Measurements from ENCODE around the gene KLHL12.
"Not testable (repeated sequence)": the region's sequence is repeated elsewhere in the genome, so short reads cannot be mapped to it uniquely, and the experiment has no call there.

Gene KLHL12

DNA sequence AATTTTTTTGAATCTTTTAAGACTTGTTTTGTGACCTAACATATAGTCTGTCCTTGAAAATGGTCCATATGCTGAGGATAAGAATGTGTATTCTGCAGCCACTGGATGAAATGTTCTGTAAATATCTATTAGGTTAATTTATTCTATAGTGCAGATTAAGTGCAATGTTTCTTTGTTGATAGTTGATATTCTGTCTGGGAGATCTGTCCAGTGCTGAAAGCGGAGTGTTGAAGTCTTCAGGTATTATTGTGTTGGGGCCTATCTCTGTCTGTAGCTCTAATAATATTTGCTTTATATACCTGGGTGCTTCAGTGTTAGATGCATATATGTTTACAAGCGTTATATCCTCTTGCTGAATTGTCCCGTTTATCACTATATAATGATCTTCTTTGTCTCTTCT, 7.7 kb upstream of the KLHL12 start:
- H3K36me3 Mint-ChIP-seq: no peaks in the 10 kb centered on the region
- no peak overlapping the region for H3K27ac Mint-ChIP-seq
- peaks cover 4% of the 10 kb centered on the region for H3K9me3 Mint-ChIP-seq
- peaks cover 13% of the 10 kb centered on the region for H3K4me1 Mint-ChIP-seq
- no peak overlapping the region for H3K4me3 Mint-ChIP-seq
- no peaks in the 10 kb centered on the region for H3K27me3 Mint-ChIP-seq
- ATAC-seq: no peak

DNA sequence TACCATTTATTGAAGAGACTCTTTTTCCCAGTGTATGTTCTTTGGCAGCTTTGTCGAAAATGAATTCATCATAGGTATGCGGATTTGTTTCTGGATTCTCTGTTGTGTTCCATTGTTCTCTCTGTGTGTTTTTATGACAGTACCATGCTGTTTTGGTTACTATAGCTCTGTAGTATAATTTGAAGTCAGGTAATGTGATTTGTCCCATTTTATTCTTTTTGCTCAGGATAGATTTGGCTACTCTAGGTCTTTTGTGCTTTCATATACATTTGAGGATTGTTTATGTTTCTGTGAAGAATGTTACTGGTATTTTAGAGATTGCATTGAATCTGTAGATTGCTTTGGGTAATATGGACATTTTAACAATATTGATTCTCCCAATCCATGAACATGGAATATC, 5.4 kb upstream of the KLHL12 start:
- H3K9me3 Mint-ChIP-seq: peaks cover 4% of the 10 kb centered on the region
- no peaks in the 10 kb centered on the region for H3K27me3 Mint-ChIP-seq
- H3K4me3 Mint-ChIP-seq: no peak overlapping the region
- no peak overlapping the region for H3K27ac Mint-ChIP-seq
- no peak for ATAC-seq
- no peaks in the 10 kb centered on the region for H3K36me3 Mint-ChIP-seq
- H3K4me1 Mint-ChIP-seq: peaks cover 13% of the 10 kb centered on the region

DNA sequence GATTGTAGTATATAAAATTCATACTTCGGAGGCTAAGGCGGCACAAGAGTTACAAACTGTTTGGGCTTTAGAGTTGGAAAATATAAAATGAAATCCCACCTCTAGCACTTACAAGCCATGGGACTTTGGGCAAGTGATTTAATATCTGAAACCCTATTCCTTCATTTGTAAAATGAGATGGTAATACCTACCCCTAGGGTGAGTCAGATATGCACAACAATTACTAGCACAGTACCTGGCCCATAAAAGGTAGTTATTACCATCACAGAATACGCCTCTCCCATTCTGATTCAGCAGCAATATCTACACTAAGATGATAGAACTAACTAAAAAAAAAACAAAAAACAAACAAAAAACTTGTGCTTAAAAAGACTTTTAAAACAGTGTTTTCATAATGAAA, 3.5 kb downstream of the KLHL12 start:
- ATAC-seq: no peak
- Mint-ChIP-seq H3K27me3 (no peaks in the 10 kb centered on the region), H3K9me3 (no peaks in the 10 kb centered on the region), H3K4me3 (no peak overlapping the region), H3K36me3 (peaks cover 16% of the 10 kb centered on the region), H3K4me1 (peaks cover 40% of the 10 kb centered on the region), H3K27ac (no peak overlapping the region)

DNA sequence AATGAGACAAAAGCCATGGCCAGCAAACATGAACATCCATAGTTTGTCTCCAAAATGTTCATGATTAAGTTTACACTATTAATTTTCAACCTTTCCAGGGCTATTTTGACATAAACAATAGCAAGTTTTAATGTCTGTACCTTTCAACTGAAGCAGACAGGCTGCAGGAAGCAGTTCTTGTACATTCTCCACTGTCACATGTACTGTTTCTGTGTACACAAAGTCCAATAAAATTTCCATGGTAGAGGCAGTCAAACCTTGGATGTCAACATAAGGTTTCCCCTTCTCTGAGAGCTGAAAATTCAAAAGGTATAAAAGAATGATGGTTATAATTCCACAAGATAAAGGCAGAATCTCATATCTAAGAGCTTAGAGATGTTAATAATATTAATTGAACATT, 7.4 kb downstream of the KLHL12 start:
- H3K27me3 Mint-ChIP-seq: no peaks in the 10 kb centered on the region
- H3K36me3 Mint-ChIP-seq: peaks cover 32% of the 10 kb centered on the region
- H3K4me3 Mint-ChIP-seq: no peak overlapping the region
- no peak overlapping the region for H3K27ac Mint-ChIP-seq
- H3K9me3 Mint-ChIP-seq: no peaks in the 10 kb centered on the region
- peaks cover 25% of the 10 kb centered on the region for H3K4me1 Mint-ChIP-seq
- ATAC-seq: no peak

DNA sequence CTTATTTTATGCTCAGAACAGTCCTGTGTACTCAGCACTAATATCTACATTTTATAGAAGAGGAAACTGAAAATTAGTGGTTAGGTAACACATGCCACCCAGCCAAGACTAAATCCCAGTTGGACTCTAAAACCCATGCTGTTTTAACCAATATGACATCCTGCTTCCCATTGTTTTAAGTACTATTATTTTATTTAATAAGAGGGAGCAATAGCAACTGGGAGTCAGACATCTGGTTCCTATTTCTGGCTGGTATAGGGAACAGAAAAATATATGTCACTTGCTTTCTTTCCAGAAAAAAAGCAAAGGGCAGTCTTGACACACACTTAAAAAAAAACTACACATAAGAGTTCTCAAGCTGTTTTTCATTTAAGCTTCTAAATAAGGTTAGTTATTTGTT, 11.9 kb downstream of the KLHL12 start:
- Mint-ChIP-seq H3K27me3 (no peaks in the 10 kb centered on the region), H3K9me3 (no peaks in the 10 kb centered on the region), H3K36me3 (peaks cover 55% of the 10 kb centered on the region), H3K4me3 (no peak overlapping the region), H3K27ac (no peak overlapping the region), H3K4me1 (no peaks in the 10 kb centered on the region)
- ATAC-seq: no peak

DNA sequence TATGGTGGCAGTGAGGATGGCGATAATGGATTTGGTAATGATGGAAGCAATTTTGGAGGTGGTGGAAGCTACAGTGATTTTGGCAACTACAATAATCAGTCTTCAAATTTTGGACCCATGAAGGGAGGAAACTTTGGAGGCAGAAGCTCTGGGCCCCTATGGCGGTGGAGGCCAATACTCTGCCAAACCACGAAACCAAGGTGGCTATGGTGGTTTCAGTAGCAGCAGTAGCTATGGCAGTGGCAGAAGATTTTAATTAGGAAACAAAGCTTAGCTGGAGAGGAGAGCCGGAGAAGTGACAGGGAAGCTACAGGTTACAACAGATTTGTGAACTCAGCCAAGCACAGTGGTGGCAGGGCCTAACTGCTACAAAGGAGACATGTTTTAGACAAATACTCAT, 14.6 kb downstream of the KLHL12 start:
- H3K9me3 Mint-ChIP-seq, H3K4me3 Mint-ChIP-seq, H3K27me3 Mint-ChIP-seq, ATAC-seq, H3K27ac Mint-ChIP-seq, H3K4me1 Mint-ChIP-seq: not testable (repeated sequence)
- H3K36me3 Mint-ChIP-seq: peaks cover 56% of the 10 kb centered on the region

DNA sequence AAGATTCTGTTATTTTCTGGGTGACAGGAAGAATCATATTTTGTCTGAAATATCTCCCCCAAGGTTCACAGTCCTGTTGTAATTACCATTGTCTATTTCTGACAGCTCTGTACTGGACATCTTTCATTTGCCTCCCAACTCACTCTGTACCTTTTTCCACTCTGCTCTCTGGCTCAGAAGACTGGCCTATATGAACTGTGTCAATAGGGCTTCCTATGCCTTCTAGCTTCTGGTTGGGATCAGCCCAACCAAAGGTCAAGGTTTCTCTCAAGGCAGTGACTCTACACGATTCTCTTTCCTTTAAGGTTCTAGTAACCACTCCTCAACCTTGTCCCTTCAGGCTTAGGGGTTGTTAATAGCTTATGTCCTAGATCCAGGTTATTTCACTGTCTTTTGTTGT, 17.5 kb downstream of the KLHL12 start:
- no peak overlapping the region for H3K4me3 Mint-ChIP-seq
- H3K27ac Mint-ChIP-seq: no peak overlapping the region
- no peaks in the 10 kb centered on the region for H3K9me3 Mint-ChIP-seq
- no peaks in the 10 kb centered on the region for H3K27me3 Mint-ChIP-seq
- no peaks in the 10 kb centered on the region for H3K4me1 Mint-ChIP-seq
- H3K36me3 Mint-ChIP-seq: peaks cover 48% of the 10 kb centered on the region
- no peak for ATAC-seq

DNA sequence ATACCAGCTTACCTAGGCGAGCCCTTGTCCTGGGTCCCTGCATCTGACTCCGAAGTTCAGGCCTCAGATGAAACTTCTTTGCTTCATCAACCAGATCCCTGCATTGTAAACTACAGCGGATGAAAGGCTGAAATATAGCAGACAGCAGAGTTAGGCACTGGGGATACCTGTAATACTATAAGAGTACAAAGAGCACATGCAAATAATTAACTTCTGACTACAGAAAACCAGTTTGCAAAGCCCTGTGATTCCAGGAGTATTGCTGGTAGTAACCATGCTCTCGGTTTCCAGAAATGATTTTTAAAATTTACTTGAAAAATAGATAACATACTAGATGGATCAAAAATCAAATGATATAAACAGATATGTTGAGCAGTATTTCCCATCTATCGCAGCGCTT, 18.0 kb downstream of the KLHL12 start:
- H3K4me1 Mint-ChIP-seq: no peaks in the 10 kb centered on the region
- H3K27ac Mint-ChIP-seq: no peak overlapping the region
- H3K4me3 Mint-ChIP-seq: no peak overlapping the region
- H3K36me3 Mint-ChIP-seq: peaks cover 45% of the 10 kb centered on the region
- no peak for ATAC-seq
- no peaks in the 10 kb centered on the region for H3K9me3 Mint-ChIP-seq
- no peaks in the 10 kb centered on the region for H3K27me3 Mint-ChIP-seq

DNA sequence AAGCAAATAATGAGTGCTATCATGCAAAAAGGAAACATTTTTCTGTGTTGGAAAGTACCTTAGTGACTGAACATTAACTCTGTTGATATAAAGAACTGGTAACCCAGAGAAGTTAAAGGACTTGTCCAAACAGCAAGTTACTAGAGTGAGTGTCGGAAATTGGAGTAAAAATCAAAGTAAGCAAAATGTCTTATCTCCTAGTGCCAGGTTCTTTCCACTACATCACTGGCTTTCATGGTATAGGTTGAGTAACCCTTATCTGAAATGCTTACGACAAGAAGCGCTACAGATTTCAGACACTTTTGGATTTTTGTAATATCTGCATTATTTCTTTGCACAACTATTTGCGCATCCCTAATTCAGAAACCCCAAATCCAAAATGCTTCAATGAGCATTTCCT, 21.7 kb downstream of the KLHL12 start:
- H3K27me3 Mint-ChIP-seq: no peaks in the 10 kb centered on the region
- no peak overlapping the region for H3K27ac Mint-ChIP-seq
- no peaks in the 10 kb centered on the region for H3K9me3 Mint-ChIP-seq
- H3K4me1 Mint-ChIP-seq: no peaks in the 10 kb centered on the region
- peaks cover 38% of the 10 kb centered on the region for H3K36me3 Mint-ChIP-seq
- ATAC-seq: no peak
- no peak overlapping the region for H3K4me3 Mint-ChIP-seq

DNA sequence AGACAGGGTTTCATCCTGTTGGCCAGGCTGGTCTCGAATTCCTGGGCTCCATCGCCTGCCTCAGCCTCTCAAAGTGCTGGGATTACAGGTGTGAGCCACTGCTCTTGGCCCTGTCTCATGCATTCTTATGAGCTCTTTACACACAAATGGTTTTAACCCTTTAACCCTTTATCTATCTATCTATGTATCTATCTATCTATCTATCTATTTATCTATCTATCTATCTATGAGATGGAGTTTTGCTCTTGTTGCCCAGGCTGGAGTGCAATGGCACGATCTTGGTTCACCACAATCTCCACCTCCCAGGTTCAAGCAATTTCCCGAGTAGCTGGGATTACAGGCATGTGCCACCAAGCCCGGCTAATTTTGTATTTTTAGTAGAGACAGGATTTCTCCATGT, 23.2 kb downstream of the KLHL12 start:
- H3K9me3 Mint-ChIP-seq, H3K4me1 Mint-ChIP-seq, H3K4me3 Mint-ChIP-seq, H3K27me3 Mint-ChIP-seq, H3K27ac Mint-ChIP-seq, ATAC-seq: not testable (repeated sequence)
- H3K36me3 Mint-ChIP-seq: peaks cover 32% of the 10 kb centered on the region

DNA sequence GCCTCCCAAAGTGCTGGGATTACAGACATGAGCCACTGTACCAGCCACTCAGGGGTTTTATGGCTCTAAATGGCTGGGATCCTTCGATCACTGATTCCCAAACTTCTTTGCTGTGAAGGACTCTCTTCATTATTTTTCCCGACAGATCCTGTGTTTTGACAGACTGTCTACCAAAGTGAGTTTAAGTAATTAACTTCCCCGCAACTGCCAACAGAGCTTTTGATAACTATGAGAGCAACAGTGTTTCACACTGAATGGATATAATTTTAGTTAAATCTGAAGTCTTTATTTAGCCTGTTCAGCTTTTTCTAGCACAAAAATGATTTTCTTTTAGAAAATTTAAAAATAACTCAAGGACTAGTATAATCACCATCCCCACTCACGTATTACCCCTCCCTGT, 25.5 kb downstream of the KLHL12 start:
- H3K4me3 Mint-ChIP-seq: no peak overlapping the region
- H3K27ac Mint-ChIP-seq: no peak overlapping the region
- no peaks in the 10 kb centered on the region for H3K27me3 Mint-ChIP-seq
- no peaks in the 10 kb centered on the region for H3K9me3 Mint-ChIP-seq
- no peaks in the 10 kb centered on the region for H3K4me1 Mint-ChIP-seq
- peaks cover 47% of the 10 kb centered on the region for H3K36me3 Mint-ChIP-seq
- no peak for ATAC-seq

DNA sequence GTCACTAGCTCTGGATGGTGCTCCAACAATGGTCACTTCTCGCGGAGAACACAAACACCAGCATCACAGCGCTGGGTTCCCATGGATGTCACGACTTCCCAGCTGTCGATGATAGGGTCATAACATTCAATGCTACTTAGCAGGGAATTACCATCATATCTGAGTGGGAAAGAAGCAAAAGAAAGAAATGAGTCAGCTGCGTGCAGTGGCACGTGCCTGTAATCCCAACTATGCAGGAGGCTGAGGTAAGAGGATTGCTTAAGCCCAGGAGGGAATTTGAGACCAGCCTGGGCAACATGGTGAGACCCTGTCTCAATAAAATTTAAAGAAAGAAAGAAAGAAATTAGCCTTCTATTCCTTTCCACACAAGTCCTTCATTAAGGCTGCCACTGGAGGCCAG, 34.5 kb downstream of the KLHL12 start:
- Mint-ChIP-seq H3K4me3 (no peak overlapping the region), H3K27ac (no peak overlapping the region), H3K9me3 (no peaks in the 10 kb centered on the region), H3K27me3 (no peaks in the 10 kb centered on the region), H3K4me1 (peaks cover 8% of the 10 kb centered on the region), H3K36me3 (peaks cover 46% of the 10 kb centered on the region)
- no peak for ATAC-seq

DNA sequence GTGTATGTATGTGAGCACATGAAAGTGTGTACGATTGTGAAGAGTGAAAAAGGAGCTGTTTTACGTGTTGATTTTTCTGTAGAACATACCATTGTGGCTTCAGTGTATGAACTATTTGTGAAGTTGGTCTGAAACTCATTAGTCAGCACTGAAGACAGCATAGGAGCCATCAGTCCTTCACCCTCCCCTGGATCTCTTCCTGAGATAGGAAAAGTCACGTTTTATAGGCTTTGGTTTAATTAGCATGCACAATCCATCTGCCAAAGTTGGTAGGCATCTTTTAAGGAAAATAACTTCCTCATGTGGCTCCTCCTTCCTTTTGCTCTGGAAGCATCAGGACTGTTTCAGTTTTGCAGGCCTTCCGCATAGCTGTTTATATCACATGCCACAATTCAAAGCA, 36.6 kb downstream of the KLHL12 start:
- ATAC-seq: no peak
- H3K27me3 Mint-ChIP-seq: no peaks in the 10 kb centered on the region
- no peak overlapping the region for H3K4me3 Mint-ChIP-seq
- no peak overlapping the region for H3K27ac Mint-ChIP-seq
- H3K36me3 Mint-ChIP-seq: peaks cover 34% of the 10 kb centered on the region
- H3K9me3 Mint-ChIP-seq: no peaks in the 10 kb centered on the region
- H3K4me1 Mint-ChIP-seq: peaks cover 9% of the 10 kb centered on the region

DNA sequence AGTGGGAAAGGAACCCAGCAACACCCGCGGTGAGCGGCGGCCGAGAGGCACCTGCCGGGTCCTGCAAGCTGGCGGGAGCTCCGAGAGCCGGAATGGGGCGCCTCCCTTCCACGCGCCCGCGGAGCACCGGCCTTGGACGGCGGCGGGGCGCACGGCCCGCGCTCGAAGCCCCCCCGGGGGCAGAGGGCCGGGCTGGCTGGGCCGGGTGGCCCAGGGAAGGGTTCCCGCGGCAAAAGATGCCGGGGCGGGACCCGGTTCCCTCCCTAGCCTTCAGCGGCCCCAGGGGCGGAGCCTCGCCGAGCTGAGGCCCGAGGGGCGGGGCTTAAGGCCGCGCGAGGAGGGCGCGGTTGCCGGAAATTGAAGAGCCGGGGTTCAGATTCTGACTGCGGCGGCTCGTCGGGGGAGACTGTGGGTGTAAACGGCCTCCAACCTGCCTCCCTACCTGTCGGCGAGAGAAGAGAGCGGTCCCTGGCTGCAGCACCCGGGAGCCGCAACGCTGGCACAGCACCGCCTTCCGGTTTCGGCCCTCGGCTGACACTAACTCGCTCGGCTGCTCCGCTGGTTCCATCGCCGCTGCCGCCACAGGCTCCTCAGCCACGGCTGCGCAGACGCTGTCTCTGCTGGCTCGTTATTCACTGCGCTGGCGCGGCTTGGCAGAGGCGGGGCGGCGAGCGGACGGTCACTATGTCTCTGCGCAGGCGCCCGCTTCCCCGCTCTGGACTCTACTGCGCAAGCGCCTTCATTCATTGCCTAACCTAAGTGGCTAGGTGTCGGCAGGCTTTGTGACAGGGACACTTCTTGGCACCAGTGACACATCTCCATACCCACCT, 38.3 kb downstream of the KLHL12 start, which contains the start of gene RABIF:
TSS of gene RABIF (minus strand) at position 619 of the 830 bp plus-strand sequence. CDS start at position 568, 51 bp downstream.
- peaks cover 9% of the 10 kb centered on the region for H3K4me1 Mint-ChIP-seq
- H3K27me3 Mint-ChIP-seq: no peaks in the 10 kb centered on the region
- H3K4me3 Mint-ChIP-seq: peak within 1 kb of the TSS; percentile 81
- H3K27ac Mint-ChIP-seq: peak within 1 kb of the TSS; percentile 79
- H3K36me3 Mint-ChIP-seq: peaks cover 21% of the 10 kb centered on the region
- ATAC-seq: peak; percentile 96
- H3K9me3 Mint-ChIP-seq: no peaks in the 10 kb centered on the region

DNA sequence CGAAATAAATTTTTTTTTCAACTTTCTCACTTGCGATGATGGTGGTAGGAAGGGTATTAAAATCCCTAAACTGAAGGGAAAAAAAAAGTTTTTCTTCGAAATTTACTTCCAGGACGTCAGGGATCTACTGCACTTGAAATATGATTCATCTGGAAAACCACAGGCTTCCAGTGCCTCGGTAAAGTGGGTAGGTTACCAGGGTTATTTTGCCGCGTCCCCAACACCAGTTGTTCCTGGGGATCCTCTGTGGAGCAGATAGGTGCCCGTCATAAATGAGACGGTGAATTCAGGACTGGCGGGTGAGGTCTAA, 38.9 kb downstream of the KLHL12 start:
- no peak for ATAC-seq
- H3K36me3 Mint-ChIP-seq: peaks cover 15% of the 10 kb centered on the region
- no peaks in the 10 kb centered on the region for H3K9me3 Mint-ChIP-seq
- peak overlapping the region; percentile 79 for H3K27ac Mint-ChIP-seq
- H3K4me3 Mint-ChIP-seq: peak overlapping the region; percentile 81
- no peaks in the 10 kb centered on the region for H3K27me3 Mint-ChIP-seq
- peaks cover 15% of the 10 kb centered on the region for H3K4me1 Mint-ChIP-seq

DNA sequence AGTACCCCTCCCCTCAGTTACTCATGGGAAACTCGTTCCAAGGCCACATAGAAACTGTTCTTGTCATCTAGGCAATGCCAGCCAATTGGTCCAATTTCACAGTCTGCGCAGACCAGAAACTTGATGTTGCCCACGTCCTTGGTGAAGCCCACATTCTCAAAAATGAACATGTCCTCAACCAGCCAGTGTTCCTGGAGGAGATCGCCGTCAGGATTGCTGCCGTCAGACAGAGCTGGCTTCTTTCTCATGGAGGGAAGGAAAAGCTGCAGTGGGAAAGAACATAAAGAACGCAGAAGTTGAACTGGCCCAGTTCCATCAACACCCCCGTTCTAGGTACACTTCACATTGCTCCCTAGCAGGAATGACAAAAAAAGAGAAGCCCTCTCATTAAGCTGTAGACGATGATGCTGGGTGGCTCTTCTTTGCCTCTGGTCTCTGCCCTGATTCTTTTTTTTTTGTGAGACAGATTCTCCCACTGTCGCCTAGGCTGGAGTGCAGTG, 46.0 kb downstream of the KLHL12 start:
- peaks cover 26% of the 10 kb centered on the region for H3K36me3 Mint-ChIP-seq
- no peak for ATAC-seq
- H3K4me1 Mint-ChIP-seq: peaks cover 8% of the 10 kb centered on the region
- H3K27ac Mint-ChIP-seq: no peak overlapping the region
- no peak overlapping the region for H3K4me3 Mint-ChIP-seq
- no peaks in the 10 kb centered on the region for H3K9me3 Mint-ChIP-seq
- H3K27me3 Mint-ChIP-seq: no peaks in the 10 kb centered on the region

Measured in stimulated activated memory B cell treated with anti-CD40 and anti-IgM and Interleukin-4, amounts not matched to agents 10 μg/mL and 1 μg/mL and 100 μg/mL, for 72 hours (primary cell).